Cortex of kidney (tissue), 1 donor: ENCODE data around the gene POU6F1.
"Not testable (repeated sequence)": the region's sequence is repeated elsewhere in the genome, so short reads cannot be mapped to it uniquely, and the experiment has no call there.

Experiments used
- DNase-seq: peaks from one replicate; lab custom pipeline; 2025; lab: John Stamatoyannopoulos, UW

POU6F1 gene, protein sequence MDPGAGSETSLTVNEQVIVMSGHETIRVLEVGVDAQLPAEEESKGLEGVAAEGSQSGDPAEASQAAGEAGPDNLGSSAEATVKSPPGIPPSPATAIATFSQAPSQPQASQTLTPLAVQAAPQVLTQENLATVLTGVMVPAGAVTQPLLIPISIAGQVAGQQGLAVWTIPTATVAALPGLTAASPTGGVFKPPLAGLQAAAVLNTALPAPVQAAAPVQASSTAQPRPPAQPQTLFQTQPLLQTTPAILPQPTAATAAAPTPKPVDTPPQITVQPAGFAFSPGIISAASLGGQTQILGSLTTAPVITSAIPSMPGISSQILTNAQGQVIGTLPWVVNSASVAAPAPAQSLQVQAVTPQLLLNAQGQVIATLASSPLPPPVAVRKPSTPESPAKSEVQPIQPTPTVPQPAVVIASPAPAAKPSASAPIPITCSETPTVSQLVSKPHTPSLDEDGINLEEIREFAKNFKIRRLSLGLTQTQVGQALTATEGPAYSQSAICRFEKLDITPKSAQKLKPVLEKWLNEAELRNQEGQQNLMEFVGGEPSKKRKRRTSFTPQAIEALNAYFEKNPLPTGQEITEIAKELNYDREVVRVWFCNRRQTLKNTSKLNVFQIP

DNA sequence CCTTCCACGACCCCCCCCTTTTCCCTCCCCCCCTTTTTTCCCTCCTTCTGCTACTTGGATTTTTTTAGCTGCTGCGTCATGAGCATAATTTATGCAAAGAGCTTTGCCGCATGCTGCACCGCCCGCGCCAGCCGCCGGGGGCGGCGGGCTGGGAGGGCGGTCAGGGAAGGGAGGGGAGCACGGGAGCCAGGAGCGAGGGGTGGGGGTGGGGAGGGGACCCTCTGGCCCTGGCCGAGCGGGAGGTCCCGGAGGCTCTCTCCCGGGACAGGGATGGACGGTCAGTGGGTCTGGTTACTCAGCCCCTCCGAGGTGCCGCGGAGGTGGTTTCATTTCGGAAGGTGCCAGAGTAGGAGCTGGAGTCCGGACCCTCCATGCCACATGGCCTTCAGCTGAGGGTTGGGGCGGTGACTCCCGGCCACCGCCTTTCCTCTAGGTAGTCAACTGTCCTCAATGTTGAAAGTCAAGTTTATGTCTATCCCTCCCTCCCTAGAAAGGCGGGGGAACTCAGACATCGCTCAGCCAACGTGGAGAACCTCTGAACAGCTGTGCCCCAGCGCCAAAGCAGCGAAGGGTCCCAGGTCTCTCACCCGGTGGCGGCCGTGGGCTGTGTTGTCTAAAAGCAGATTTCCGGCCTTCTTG, at the start of gene POU6F1:
Gene POU6F1, minus strand, starts transcription at position 95 of the 639 bp plus-strand sequence. CDS start 11,226 bp downstream, outside the sequence.
- no peak for DNase-seq

DNA sequence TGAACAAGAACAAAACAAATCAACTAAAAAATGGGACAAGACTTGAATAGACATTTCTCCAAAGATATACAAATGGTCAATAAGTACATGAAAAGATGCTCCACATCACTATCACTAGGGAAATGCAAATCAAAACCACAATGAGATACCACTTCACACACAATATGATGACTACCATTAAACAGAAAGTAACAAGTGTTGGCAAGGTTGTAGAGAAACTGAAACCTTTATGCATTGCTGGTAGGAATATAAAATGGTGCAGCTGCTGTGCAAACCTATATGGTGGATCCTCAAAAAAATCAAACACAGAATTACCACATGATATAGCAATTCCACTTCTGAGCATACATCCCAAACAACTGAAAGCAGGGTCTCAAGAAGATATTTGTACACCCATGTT, 47.2 kb upstream of the POU6F1 start:
- no peak for DNase-seq

DNA sequence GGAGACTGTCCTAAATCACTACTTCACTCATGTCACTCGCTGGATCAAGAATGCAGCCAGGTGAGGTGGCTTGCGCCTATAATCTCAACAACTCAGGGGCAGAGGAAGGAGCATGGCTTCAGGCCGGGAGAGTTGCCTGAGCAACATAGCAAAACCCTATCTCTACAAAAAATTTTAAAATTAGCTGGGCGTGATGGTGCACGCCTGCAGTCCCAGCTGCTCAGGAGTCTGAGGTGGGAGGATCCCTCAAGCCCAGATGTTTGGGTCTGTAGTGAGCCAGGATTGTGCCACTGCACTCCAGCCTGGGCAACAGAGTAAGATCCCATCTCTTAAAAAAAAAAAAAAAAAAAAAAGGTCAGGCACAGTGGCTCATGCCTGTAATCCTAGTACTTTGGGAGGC, 46.4 kb upstream of the POU6F1 start:
- DNase-seq = no peak

DNA sequence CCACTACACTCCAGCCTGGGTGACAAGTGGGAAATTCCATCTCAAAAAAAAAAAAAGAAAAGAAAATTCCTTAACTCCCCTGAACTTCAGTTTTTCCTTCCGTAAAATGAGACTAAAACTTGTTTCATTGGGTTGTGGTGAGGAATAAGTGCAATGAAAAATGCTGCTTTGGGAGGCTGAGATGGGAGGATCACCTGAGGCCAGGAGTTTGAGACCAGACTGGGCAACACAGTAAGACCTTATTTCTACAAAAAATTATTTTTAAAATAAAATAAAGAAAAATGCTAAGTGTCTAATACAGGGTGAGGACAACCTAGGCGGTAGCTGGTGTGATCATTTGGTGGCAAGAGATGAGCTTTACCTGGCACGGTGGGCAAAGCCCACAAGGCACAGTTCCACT, 45.5 kb upstream of the POU6F1 start:
- no peak for DNase-seq

DNA sequence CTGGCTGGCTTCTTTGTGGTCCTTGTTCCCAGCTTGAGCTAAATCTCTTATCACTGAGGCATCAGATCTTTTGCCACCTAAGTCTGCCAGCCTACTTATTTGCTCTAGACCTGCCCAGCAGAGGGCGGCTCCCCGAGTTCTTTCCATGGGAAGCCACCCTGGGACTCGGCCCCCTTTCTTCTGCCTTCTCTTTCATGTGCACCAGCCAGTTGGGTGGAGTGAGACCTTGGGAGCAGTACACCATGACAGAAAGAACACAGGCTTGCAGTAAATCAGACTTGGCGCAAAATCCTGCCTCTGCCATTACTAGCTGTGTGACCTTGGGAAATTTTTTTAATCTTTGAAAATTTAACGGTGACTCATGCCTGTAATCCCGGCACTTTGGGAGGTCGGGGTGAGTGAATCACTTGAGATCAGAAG, 44.9 kb upstream of the POU6F1 start:
- no peak for DNase-seq

DNA sequence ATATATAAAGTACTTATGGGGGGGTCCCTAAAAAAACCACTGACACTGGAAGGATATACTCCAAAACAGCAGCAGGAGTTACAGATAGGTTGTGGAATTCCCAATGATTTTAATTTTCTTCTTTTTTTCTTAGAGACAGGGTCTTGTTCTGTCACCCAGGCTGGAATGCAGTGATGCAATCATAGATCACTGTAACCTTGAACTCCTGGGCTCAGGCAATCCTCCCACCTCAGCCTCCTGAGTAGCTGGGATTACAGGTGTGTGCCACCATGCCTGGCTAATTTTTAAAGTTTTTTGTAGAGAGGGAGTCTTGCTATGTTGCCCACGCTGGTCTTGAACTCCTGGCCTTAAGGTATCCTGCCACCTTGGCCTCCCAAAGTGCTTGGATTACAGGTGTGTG, 41.7 kb upstream of the POU6F1 start:
- DNase-seq = not testable (repeated sequence)

DNA sequence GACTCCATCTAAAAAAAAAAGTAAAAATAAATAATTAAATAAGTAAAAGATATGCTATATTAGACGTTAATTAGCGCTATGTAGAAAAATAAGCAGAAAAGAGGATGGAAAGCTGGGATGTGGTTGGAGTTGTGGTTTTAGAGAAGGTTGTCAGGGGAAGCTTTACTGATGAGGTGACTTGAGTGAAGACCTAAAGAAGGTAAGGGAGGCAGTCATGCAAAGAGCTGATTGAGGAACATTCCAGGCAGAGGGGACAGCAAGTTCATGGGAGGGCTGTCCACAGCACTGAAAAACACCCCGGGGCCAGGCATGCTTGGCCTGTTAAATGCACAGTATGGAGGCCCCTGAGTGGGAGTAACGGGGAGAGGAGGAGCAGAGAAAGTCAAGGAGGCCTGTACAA, 36.7 kb upstream of the POU6F1 start:
- DNase-seq = no peak

DNA sequence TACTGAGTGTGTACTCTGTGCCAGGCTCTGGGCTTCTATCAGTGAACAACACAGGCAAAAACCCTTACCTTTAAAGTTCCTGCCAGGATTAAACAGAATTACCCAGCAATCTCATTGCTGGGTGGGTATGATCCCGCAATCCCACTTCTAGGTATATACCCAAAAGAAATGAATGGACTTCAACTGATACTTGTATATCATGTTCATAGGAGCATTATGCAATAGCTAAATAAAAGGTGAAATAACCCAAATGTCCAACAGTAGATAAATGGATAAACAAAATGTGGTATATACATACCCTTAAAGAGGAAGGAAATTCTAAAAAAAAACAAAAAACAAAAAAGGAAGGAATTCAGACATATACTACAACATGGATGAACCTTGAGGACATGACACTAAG, 35.4 kb upstream of the POU6F1 start:
- no peak for DNase-seq

DNA sequence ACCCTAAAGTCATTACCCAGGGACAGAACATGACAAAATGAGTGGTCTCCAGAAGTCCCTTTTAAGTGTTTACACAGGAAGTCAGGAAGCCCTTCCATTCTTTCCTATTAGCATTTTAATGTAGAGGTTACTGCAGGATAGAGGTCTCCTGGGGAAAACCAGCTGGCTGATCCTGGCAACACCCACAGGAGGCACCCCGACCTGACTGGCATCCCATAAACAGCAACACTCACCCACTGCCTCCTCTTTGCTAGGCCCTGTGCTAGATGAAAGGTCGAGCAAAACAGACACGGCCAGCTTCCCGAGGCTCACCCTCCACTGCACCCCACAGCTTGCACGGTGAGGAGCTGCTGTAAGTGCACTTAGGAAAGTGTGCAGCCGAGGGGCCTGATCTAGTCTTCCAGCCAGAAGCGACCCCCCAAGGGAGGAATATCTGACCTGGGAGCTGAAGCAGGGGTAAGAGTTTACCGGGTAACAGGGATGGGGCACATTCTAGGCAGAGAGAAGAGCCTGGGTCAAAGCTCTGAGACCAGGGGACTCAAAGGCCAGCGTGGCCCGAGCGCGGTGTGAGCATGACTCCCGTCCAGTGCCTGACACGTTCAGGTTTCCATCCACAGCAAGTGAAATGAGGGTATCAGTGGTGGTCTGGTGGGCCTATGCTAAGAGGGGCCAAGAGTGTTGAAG, 29.8 kb upstream of the POU6F1 start:
- no peak for DNase-seq

DNA sequence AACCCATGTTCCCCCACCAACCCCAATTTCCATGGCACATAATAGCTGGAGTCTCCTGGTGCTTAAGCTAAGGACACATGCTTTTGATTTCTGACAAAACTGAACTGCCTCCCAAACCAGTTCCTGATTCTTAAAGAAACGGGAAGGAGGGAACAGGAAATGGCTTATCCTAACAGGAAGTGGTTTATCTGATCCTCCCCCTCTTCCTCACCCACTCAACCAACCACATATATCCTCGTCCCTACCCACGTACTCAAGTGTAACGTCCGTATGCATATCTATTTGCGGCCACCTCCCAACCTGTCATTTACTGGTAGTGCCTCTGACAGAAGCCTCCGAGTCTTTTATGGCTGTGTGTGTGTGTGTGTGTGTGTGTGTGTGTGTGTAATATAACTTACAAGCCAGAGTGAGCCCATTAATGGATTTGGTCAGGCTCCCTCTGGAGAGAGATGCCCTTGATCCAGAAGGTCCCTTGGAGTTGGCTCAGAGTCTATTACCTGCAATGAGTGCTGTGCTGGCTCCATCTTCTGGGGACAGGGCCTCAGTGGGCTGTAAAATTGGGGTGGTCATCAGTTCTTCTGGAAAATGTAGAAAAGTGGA, 28.5 kb upstream of the POU6F1 start:
- no peak for DNase-seq

DNA sequence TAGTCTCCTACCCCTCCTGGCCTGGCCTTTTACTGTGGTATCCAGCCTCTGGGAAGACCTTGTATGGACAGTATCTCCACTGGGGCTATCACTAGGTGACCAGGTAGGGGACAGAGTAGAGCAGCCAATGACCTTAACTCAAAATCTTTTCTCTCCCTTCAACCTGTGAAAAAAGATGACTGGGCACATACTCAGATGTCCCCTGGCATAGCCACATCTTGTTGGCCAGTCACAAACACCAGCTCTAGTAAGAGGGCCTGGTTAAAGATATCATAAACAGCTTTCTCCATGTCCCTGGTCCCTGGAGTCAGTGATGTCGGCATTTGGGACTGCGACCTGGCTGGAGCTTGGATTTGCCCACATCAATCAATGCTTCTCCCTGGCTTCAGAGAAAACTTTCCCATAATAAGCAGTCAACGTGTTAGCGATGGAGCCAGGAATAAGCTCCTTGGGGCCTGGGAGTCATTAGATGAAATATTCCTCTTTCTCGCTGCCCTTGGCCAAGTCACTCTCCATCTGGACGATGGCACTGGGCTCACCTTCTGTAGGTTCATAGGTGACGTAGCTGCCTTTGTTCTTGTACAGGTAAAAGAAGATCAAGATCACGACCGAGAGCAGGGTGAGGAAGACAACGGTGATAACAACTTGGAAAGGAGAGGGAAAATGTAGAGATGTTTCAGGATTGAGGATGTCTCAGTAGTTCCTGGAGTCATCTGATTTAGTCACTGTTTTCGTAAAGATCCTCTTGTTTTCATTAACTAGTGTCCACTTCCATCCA, 27.8 kb upstream of the POU6F1 start:
- DNase-seq = no peak

DNA sequence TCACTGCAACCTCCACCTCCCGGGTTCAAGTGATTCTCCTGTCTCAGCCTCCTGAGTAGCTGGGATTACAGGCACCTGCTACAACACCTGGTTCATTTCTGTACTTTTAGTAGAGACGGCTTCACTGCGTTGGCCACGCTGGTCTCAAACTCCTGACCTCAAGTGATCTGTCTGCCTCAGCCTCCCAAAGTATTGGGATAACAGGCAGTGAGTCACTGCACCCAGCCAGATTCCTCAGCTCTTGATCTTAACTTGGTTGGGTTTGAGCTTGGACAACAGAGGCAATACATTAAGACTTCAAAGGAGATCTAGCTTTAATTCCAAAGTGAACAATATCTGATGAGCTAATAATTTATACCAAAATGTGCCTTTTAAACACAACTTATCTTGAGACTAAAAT, 26.4 kb upstream of the POU6F1 start:
- DNase-seq = no peak

DNA sequence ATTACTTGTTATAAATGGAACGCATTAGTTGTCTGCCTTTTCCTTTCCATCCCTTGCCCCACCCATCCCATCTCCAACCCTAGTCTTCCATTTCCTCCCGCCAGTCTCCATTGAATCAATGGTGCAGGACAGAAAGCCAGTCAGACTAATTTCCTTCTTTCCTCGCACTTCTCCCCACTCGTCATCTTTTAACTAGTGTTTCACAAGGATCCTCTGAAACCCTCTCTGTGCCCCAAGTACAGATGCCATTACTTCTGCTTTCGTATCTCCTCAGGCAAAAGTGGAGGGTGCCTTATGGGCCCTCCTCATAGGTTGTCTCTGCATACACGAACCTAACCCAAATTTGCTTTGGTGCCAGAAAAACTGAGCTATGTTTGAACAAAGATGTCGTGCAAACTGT, 25.0 kb upstream of the POU6F1 start:
- DNase-seq = no peak

DNA sequence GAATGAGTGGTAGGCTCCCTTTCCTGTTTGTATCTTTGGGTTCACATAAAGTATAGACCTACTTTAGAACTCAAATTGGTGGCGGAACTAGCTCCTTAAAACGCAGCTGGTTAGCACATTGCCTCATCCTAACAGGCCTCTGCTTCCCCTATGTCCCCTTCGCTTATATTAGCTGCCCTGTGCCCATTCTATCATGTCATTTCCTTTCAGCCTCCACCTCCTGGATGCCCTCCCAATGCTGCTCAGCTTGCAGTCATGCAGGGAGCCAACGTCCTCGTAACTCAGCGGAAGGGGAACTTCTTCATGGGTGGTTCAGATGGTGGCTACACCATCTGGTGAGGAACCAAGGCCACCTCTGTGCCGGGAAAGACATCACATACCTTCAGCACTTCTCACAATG, 24.3 kb upstream of the POU6F1 start:
- no peak for DNase-seq

DNA sequence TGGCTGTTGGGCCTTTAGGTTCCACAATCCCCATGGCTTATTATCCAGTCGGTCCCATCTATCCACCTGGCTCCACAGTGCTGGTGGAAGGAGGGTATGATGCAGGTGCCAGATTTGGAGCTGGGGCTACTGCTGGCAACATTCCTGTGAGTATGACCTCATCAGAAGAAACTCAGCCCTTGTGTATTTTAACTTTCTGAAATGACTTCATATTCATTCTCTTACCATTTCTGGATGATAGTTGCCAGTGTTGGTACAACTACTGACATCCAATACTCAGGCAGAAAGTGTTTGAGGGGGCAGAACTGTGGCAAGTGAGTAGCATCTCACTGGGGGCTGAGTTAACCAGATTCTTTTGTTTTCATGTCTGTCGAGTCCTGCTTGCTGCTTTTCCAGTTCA, 23.1 kb upstream of the POU6F1 start:
- DNase-seq = no peak

DNA sequence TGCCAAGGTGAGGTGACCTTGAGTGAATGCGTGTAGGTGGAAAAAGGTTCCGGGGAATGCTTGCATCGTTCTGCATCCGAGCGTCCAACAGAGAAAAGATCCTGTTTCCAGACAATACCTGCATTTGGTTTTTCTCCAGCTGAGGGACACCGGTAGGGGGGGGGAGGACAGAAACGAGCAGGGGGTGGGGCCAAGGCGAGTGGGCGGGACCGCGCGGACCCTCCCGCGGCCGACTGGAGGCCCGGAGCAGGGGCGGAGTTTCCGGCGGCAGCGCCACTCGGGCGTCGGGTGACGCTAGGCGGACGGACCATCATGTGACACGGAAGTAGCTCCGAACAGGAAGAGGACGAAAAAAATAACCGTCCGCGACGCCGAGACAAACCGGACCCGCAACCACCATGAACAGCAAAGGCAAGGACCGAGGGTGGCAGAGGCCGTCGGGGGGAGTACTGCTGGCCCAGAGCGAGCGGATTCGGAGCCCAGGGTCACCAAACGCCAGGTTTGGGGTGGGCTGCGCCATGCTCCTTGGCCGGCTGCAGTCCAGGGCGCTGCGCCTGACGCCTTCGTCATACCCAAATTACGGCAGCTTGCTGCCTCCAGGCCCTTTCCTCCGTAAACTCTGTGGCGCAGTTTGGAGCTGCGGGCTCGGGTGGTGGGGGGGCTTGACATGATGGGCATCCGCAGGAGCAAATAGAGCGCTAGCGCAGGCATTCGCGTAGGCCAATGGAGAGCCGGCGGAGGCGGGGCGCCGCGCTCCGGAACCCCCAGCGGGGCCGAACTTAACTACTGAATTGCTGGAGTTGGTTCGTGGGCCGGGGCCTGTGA, 20.9 kb upstream of the POU6F1 start, which contains the start of gene DAZAP2:
Gene DAZAP2, plus strand, starts transcription at position 317 of the 825 bp plus-strand sequence. Its CDS starts 82 bp downstream, at position 399.
- peak; percentile 55 for DNase-seq

DNA sequence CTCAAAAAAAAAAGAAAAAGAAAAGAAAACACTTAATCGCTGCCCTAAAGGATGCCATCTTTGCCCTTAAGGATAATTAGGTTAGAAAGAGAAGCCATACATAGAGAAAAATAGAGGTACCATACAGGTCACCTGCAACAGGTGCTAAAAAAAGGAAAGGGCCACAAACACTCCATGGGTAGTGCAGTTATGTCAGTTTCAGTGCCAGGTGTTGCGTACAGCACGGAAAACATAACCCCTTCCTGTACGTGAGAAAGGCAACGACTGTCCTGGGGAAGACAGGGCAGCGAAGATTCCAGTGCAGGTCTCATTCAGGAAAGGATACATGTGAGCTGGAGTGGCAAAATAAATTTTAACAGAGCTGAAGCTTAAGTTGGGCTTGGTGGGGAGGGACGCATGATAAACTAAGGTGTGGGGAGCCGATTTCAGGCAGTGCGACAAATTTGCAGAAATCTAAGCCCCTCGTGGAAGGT, 20.2 kb upstream of the POU6F1 start:
- DNase-seq = no peak

DNA sequence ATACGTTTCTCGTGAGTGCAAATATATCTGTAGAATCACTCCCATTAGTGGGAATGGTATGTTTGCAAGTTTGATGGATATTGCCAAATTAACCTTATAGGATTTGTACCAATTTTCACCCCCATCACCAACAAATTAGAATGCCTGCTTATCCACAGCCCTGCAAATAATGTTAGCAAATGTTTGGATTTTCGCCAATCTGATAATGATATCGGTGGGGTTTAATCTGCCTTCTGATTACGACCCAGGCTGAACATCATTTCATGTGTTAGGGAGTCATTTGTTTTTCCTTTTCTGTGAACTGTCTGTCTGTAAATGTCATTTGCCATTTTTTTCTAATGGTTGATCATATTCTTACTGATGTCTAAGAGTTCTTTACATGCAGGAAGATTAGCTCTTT, 16.7 kb upstream of the POU6F1 start:
- DNase-seq = no peak

DNA sequence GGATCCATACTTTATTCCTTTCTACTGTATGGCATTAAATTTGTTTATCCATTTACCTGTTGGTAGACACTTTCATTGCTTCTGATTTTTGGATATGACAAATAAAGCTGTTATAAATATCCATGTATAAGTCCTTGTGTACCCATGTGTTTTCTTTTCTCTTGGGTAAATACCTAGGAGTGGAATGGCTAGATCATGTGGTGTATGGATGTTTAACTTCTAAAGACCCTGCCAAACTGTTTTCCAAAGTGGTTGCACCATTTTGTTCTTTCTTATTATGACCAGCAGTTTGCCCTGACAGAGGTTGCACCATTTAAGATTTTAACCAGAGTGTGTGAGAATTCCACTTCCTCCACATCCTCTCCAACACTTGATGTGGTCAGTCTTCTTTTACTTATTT, 14.8 kb upstream of the POU6F1 start:
- DNase-seq = no peak

DNA sequence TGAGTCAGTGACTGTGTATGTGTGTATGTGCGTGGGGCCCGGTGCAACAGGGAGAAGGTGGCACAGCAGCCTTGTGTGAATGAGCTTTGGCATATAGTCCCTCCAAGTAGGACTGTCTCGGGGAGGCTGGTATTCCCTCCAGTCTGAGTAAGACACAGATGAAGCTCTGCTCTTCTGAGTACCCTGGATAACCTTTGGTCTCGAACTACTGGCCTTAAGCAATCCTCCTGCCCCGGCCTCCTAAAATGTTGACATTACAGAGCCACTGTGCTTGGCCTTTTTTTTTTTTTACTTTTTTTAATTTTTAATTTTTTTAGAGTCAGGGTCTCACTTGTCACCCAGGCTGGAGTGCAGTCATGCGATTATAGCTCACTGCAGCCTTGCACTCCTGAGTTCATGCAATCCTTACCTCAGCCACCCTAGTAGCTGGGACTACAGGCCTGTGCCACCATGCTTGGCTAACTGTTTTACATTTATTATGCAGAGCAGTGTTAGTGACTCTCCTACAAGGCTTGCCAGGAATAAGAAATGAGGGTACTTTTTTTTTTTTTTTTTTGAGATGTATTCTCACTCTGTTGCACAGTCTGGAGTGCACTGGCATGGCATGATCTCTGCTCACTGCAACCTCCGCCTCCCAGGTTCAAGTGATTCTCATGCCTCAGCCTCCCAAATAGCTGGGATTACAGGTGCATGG, 11.4 kb upstream of the POU6F1 start:
- DNase-seq = no peak
